ENCODE results near the gene COP1.
"Not testable (repeated sequence)": the region's sequence is repeated elsewhere in the genome, so short reads cannot be mapped to it uniquely, and the experiment has no call there.

The COP1 gene

GRCh38 chr1:175984813-175985212 is 222.3 kb downstream of the COP1 start:
- no peak for TF ChIP-seq CTCF (IDR thresholded peaks at IDR 0.05; ENCODE audit: low read depth, low read length)
- no peak for DNase-seq (ENCODE audit: extremely low read depth, low read depth)

GRCh38 chr1:175984057-175984812 is 222.9 kb downstream of the COP1 start:
- no peak for TF ChIP-seq CTCF (IDR thresholded peaks at IDR 0.05; ENCODE audit: low read depth, low read length)

GRCh38 chr1:175983363-175983762 is 223.7 kb downstream of the COP1 start:
- not testable (repeated sequence) for DNase-seq (ENCODE audit: extremely low read depth, low read depth)

More at GRCh38 chr1:175984057-175984812, 222.9 kb downstream of the COP1 start:
- no peak for DNase-seq (ENCODE audit: extremely low read depth, low read depth)

GRCh38 chr1:175981128-175981527 is 226.0 kb downstream of the COP1 start:
- no peak for DNase-seq (ENCODE audit: extremely low read depth, low read depth)
- TF ChIP-seq CTCF (IDR thresholded peaks at IDR 0.05; ENCODE audit: low read depth, low read length) = no peak

GRCh38 chr1:175978926-175979325 is 228.2 kb downstream of the COP1 start:
- TF ChIP-seq CTCF (IDR thresholded peaks at IDR 0.05; ENCODE audit: low read depth, low read length) = no peak
- no peak for DNase-seq (ENCODE audit: extremely low read depth, low read depth)

- no peak for TF ChIP-seq CTCF (IDR thresholded peaks at IDR 0.05; ENCODE audit: low read depth, low read length)
- DNase-seq (ENCODE audit: extremely low read depth, low read depth) = no peak
Measured at GRCh38 chr1:175978476-175978875, 228.6 kb downstream of the COP1 start.

- TF ChIP-seq CTCF (IDR thresholded peaks at IDR 0.05; ENCODE audit: low read depth, low read length) = no peak
- DNase-seq (ENCODE audit: extremely low read depth, low read depth) = no peak
Measured at GRCh38 chr1:175976865-175977642, 230.0 kb downstream of the COP1 start.

All from AG09319 (cell line).